SK-MEL-5 (cell line): ENCODE measurements around the gene TSC22D2. TPM values are rescaled to one million over a fixed set of nuclear protein-coding genes. Genes with fewer than 3 reads are reported as not detected.

ENCODE experiments used
- DNase-seq: peaks from one replicate; pipeline ENCODE4 v3.0.0-alpha.2; 2016; ENCODE audit warnings: low read depth, low spot score
- in situ Hi-C: cut with HindIII; loops from 2 replicates; pipeline ENCODE4 v1.10.0; 2016; ENCODE audit warnings: low sequenced_read_pairs, high pct_unique_total_duplicates, low pct_unique_long_range_greater_than_20kb
- total RNA-seq: library from RNA; depleted of rRNA; stranded (reverse); fragments of >200 nt; shearing (Covaris generic); gene quantifications from 2 replicates; pipeline ENCODE4 v1.2.3, GENCODE V29; 2014

Gene TSC22D2
- total RNA-seq, 1 experiment from 2014 or later = 6.3 TPM

GRCh38 chr3:150428562-150428961 lies 20.5 kb downstream of the TSC22D2 start:
- no peak for DNase-seq

GRCh38 chr3:150429767-150430671 lies 21.9 kb downstream of the TSC22D2 start:
- no peak for DNase-seq
- in situ Hi-C loops = no loop called here

More at GRCh38 chr3:150428562-150428961, 20.5 kb downstream of the TSC22D2 start:
- in situ Hi-C loops = no loop called here

GRCh38 chr3:150433347-150433746 lies 25.2 kb downstream of the TSC22D2 start:
- in situ Hi-C loops = no loop called here
- no peak for DNase-seq

GRCh38 chr3:150434234-150434633 lies 26.1 kb downstream of the TSC22D2 start:
- in situ Hi-C loops = no loop called here
- DNase-seq = no peak

DNA sequence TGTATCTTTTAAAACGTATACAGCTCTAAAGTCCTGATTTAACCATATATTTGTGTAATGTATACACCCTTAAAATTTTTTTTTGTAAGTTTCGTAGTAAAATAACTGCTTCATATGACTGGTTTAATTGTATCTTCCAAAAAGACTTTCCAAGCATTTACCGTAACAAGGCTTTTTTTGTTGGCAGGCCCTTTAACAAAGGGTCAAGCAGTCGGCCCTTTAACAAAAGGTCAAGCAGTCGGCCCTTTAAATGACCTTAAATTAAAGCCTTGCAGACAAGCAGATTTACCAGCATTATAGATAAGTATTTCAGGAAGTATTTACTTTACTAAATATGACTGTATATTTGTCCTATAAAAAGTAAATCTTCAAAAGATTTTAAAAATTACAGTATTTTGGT lies 28.1 kb downstream of the TSC22D2 start:
- in situ Hi-C loops = no loop called here
- DNase-seq = peak; percentile 61

- no peak for DNase-seq
- in situ Hi-C loops = no loop called here
These were observed 31.6 kb downstream of the TSC22D2 start for GRCh38 chr3:150439657-150440056.

- in situ Hi-C loops = no loop called here
- DNase-seq = no peak
These were observed 35.2 kb downstream of the TSC22D2 start for GRCh38 chr3:150443331-150443741.

- in situ Hi-C loops = no loop called here
- DNase-seq = no peak
These were observed 36.3 kb downstream of the TSC22D2 start for GRCh38 chr3:150444371-150444770.

DNA sequence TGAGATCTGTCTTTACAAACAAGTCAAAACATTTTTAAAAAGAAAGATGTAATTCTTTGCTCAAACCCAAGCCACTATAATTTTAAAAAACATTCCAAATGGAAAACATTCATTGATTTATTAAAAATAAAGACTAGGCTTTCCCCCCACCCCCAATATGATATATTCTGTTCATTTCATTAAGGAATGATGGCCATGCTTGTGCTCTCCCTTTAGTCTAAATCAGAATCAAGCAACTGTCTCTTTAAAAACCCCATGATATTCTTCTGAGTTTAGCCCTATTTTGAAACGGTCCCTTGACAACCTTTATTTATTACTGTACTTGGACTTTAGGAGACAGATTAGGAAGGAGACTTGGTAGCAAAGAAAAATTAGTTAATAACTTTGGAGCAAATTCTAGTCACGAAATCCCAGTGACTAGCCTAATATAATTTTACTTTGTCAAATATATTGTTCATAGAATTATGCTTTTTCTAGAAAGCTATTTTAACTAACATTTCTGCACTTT lies 38.4 kb downstream of the TSC22D2 start:
- in situ Hi-C loops = no loop called here

GRCh38 chr3:150447084-150447483 lies 39.0 kb downstream of the TSC22D2 start:
- in situ Hi-C loops = no loop called here
- no peak for DNase-seq

More for the DNA sequence above, 38.4 kb downstream of the TSC22D2 start:
- no peak for DNase-seq

- in situ Hi-C loops = no loop called here
- DNase-seq = no peak
These were observed 39.8 kb downstream of the TSC22D2 start for GRCh38 chr3:150447631-150448465.

DNA sequence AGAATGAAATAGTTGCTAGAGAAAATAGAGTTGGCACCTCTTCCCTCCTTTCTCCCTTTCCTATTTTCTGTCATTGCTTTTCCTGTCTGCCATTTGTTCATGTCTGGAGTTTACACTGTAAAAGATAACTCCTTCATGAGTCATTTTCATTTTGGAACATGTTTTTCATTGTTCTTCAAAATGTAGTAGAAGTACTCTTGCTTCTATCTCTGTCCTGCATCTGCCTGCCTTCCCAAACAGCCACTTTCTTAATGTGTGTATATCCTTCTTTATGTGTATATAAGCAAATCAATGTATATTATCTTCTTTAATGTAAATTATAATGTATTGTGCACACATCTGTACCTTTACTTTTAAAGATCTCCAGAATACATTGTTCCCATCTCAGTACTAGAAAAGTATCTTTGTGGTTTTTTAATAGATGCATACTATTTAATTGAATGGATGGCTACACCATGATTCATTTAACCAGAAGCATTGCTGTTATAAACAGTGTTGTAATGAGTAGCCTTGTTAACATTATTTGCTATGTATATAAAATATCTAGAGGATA lies 41.1 kb downstream of the TSC22D2 start:
- in situ Hi-C loops = no loop called here
- no peak for DNase-seq

- in situ Hi-C loops = no loop called here
- no peak for DNase-seq
These were observed 42.8 kb downstream of the TSC22D2 start for GRCh38 chr3:150450916-150451315.

GRCh38 chr3:150451329-150452048 lies 43.4 kb downstream of the TSC22D2 start:
- no peak for DNase-seq
- in situ Hi-C loops = no loop called here

DNA sequence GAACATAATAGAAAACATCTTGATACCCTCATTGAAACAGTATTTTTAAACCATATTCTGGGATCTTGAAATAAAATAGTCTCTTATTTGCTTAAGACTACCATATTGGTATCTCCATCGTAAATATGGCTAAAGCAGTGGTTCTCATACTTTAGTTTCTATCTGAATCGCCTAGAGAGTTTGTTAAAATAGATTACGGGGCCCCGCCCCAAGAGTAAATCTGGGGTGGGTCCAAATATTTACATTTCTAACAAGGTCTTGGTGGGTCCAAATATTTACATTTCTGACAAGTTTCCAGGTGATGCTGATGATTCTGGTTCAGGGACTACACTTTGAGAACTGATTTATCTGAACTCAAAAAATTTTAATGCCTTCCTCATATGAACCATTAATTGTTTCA lies 45.3 kb downstream of the TSC22D2 start:
- in situ Hi-C loops = no loop called here
- DNase-seq = no peak

DNA sequence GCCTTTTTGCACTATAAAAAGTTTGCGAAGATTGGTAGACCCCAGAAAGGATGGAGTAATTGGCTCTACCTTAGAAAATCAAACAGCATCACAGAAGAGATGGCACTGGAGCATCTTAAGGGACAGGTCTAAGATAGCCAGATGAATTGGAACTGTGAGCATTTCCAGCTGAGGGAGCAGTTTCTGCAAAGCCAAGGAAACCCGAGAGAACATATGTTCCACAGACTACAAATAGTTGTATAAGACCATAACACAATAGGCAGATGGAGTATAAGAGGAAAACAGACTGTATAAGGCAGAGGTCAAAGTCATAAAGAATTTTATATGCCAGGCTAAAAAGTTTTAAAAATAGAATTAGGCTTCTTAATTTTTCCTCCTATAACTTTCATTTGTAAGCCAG lies 46.0 kb downstream of the TSC22D2 start:
- no peak for DNase-seq
- in situ Hi-C loops = no loop called here

GRCh38 chr3:150454622-150455021 lies 46.5 kb downstream of the TSC22D2 start:
- in situ Hi-C loops = no loop called here

More at GRCh38 chr3:150454622-150455021, 46.5 kb downstream of the TSC22D2 start:
- DNase-seq = no peak
